ENCODE data around the gene DNAH6. TPM values are rescaled to one million over a fixed set of nuclear protein-coding genes. Genes with fewer than 3 reads are reported as not detected.

Gene DNAH6
- total RNA-seq, 1 donor from 2014 or later: 2.6 TPM

DNA sequence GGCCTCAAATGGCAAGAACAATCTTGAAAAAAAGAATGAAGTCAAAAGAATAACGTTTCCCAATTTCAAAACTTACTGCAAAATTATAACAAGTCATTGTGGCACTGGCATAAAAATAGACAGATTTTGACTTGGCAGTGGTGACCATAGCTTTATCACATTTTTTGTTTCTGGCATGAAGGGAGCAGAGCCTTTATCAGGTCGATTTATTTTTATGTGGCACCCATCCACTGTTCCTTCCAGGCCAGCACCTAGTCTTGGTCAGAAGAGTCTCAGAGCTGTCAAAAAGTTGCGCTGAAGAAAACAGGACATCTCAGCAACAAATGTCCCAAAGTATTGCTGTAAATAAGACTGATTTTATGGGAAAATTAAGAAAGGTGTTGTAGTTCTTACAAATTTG, 272.2 kb downstream of the DNAH6 start:
- no peak for TF ChIP-seq CTCF (IDR thresholded peaks at IDR 0.05)
- no peak for TF ChIP-seq EZH2phosphoT487 (IDR thresholded peaks at IDR 0.05)
- no peak for TF ChIP-seq EZH2 (IDR thresholded peaks at IDR 0.05)
- H3K4me2 ChIP-seq: no peak overlapping the region
- H2AFZ ChIP-seq (replicated peaks): no peak overlapping the region
- no peak overlapping the region for H3K27ac Mint-ChIP-seq
- H3K36me3 ChIP-seq: no peaks in the 10 kb centered on the region
- H3K4me1 ChIP-seq: no peaks in the 10 kb centered on the region
- no peak for DNase-seq (ENCODE audit: low spot score)
- no peak overlapping the region for H3K9ac ChIP-seq
- H3K9me3 ChIP-seq (ENCODE audit: low read depth): no peaks in the 10 kb centered on the region
- no peaks in the 10 kb centered on the region for H4K20me1 ChIP-seq (ENCODE audit: low read depth)
- H3K27me3 ChIP-seq: no peaks in the 10 kb centered on the region
- no peaks in the 10 kb centered on the region for H3K36me3 Mint-ChIP-seq
- H3K4me1 Mint-ChIP-seq: no peaks in the 10 kb centered on the region
- H3K27me3 Mint-ChIP-seq (ENCODE audit: insufficient read depth, low read depth): no peaks in the 10 kb centered on the region
- H3F3A ChIP-seq (ENCODE audit: low read depth): no peaks in the 10 kb centered on the region
- no peaks in the 10 kb centered on the region for H3K79me2 ChIP-seq (ENCODE audit: low read depth)
- no peak overlapping the region for H3K4me3 ChIP-seq
- no peaks in the 10 kb centered on the region for H3K9me3 Mint-ChIP-seq
- H3K27ac ChIP-seq: no peak overlapping the region
- no peak overlapping the region for H3K4me3 Mint-ChIP-seq

GRCh38 chr2:84792856-84793522, 276.7 kb downstream of the DNAH6 start:
- Histone ChIP-seq H4K20me1 (ENCODE audit: low read depth) (no peaks in the 10 kb centered on the region), H3K4me1 (no peaks in the 10 kb centered on the region), H3K36me3 (no peaks in the 10 kb centered on the region), H3K27ac (no peak overlapping the region), H3K9me3 (ENCODE audit: low read depth) (no peaks in the 10 kb centered on the region), H3K9ac (no peak overlapping the region), H3F3A (ENCODE audit: low read depth) (no peaks in the 10 kb centered on the region), H3K79me2 (ENCODE audit: low read depth) (no peaks in the 10 kb centered on the region), H3K27me3 (no peaks in the 10 kb centered on the region), H3K4me3 (no peak overlapping the region), H2AFZ (replicated peaks) (no peak overlapping the region), H3K4me2 (no peak overlapping the region)
- no peak for TF ChIP-seq CTCF (IDR thresholded peaks at IDR 0.05)
- TF ChIP-seq EZH2phosphoT487 (IDR thresholded peaks at IDR 0.05): no peak
- TF ChIP-seq EZH2 (IDR thresholded peaks at IDR 0.05): no peak
- Mint-ChIP-seq H3K9me3 (no peaks in the 10 kb centered on the region), H3K27ac (no peak overlapping the region), H3K4me1 (peaks cover 9% of the 10 kb centered on the region), H3K36me3 (no peaks in the 10 kb centered on the region), H3K27me3 (ENCODE audit: insufficient read depth, low read depth) (no peaks in the 10 kb centered on the region), H3K4me3 (no peak overlapping the region)
- DNase-seq (ENCODE audit: low spot score): no peak

DNA sequence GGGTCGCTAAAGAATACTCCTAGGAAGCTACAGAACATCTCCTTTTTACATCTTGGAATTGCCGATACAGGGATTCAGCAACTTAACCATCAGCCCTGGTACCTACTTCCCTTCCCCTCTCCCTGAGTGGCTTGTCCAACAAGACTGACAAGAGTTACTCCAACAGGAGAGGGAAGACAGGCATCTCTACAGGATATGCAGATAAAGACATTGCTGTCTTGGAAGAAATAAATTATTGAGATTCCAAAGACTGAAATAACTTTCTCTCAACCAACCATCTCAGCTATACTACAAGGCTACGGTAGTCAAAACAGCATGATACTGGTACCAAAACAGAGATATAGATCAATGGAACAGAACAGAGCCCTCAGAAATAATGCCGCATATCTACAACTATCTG, 277.3 kb downstream of the DNAH6 start:
- H3K36me3 ChIP-seq: no peaks in the 10 kb centered on the region
- Mint-ChIP-seq H3K27me3 (ENCODE audit: insufficient read depth, low read depth) (no peaks in the 10 kb centered on the region), H3K9me3 (no peaks in the 10 kb centered on the region), H3K36me3 (no peaks in the 10 kb centered on the region), H3K4me1 (peaks cover 9% of the 10 kb centered on the region), H3K27ac (no peak overlapping the region), H3K4me3 (no peak overlapping the region)
- H3K9me3 ChIP-seq (ENCODE audit: low read depth): no peaks in the 10 kb centered on the region
- H3K9ac ChIP-seq: no peak overlapping the region
- no peak overlapping the region for H2AFZ ChIP-seq (replicated peaks)
- no peaks in the 10 kb centered on the region for H3K27me3 ChIP-seq
- no peaks in the 10 kb centered on the region for H3F3A ChIP-seq (ENCODE audit: low read depth)
- H4K20me1 ChIP-seq (ENCODE audit: low read depth): no peaks in the 10 kb centered on the region
- DNase-seq (ENCODE audit: low spot score): no peak
- H3K4me2 ChIP-seq: no peak overlapping the region
- no peak overlapping the region for H3K4me3 ChIP-seq
- no peaks in the 10 kb centered on the region for H3K79me2 ChIP-seq (ENCODE audit: low read depth)
- no peaks in the 10 kb centered on the region for H3K4me1 ChIP-seq
- TF ChIP-seq EZH2 (IDR thresholded peaks at IDR 0.05) (no peak), CTCF (IDR thresholded peaks at IDR 0.05) (no peak), EZH2phosphoT487 (IDR thresholded peaks at IDR 0.05) (no peak)
- no peak overlapping the region for H3K27ac ChIP-seq

Measured in neural progenitor cell (in vitro differentiated cells).